Mesenchymal stem cell (in vitro differentiated cells and primary cell): Measurements from ENCODE around the gene RGMA.

ENCODE experiments used
- DNase-seq: peaks from one replicate; pipeline ENCODE4 v3.0.0-alpha.2; 2013
- H2AFZ ChIP-seq: one replicate; pipeline ENCODE4 v1.6.1; 2013; ENCODE audit warnings: low read depth, mild to moderate bottlenecking, control low read depth, inconsistent platforms, low read length, moderate library complexity
- H2AK5ac ChIP-seq: 2 replicates; pipeline ENCODE4 v1.6.1; 2013; ENCODE audit warnings: low read length, moderate library complexity, mild to moderate bottlenecking, inconsistent platforms; ENCODE audit not compliant: severe bottlenecking
- H2BK120ac ChIP-seq: one replicate; pipeline ENCODE4 v1.6.1; 2013; ENCODE audit warnings: low read depth, mild to moderate bottlenecking, inconsistent platforms, low read length, moderate library complexity
- H2BK12ac ChIP-seq, 2 experiments: one replicate each; pipeline ENCODE4 v1.6.1; 2013; ENCODE audit warnings: inconsistent platforms in 2 of 2, low read length in 2 of 2, mild to moderate bottlenecking in 2 of 2, moderate library complexity in 2 of 2, control low read depth in 1 of 2
- H2BK15ac ChIP-seq: one replicate; pipeline ENCODE4 v1.6.1; 2013; ENCODE audit warnings: mild to moderate bottlenecking, low read depth, inconsistent platforms; ENCODE audit not compliant: poor library complexity, severe bottlenecking
- H2BK5ac ChIP-seq: 2 replicates; pipeline ENCODE4 v1.6.1; 2013; ENCODE audit warnings: low read depth, mild to moderate bottlenecking, low read length, control low read depth, inconsistent platforms; ENCODE audit not compliant: poor library complexity, severe bottlenecking
- H3K14ac ChIP-seq, 2 experiments: one replicate each; pipeline ENCODE4 v1.6.1; 2013; ENCODE audit warnings: inconsistent platforms in 2 of 2, low read length in 2 of 2, control low read depth in 1 of 2, mild to moderate bottlenecking in 1 of 2, moderate library complexity in 1 of 2
- H3K18ac ChIP-seq, 2 experiments: one replicate each; pipeline ENCODE4 v1.6.1; 2013; ENCODE audit warnings: inconsistent platforms in 2 of 2, low read length in 2 of 2, control low read depth in 1 of 2, low read depth in 1 of 2, mild to moderate bottlenecking in 1 of 2
- H3K23ac ChIP-seq, 2 experiments: one replicate each; pipeline ENCODE4 v1.6.1; 2013; ENCODE audit warnings: inconsistent platforms in 2 of 2, low read length in 2 of 2, mild to moderate bottlenecking in 2 of 2, moderate library complexity in 2 of 2, control low read depth in 1 of 2
- H3K27ac ChIP-seq: 2 replicates; pipeline ENCODE4 v1.5.1; 2013; ENCODE audit warnings: mild to moderate bottlenecking, moderate library complexity, low read length, control low read depth, inconsistent platforms; ENCODE audit not compliant: poor library complexity, severe bottlenecking
- H3K27me3 ChIP-seq, 2 experiments: 2 replicates each; pipeline versions ENCODE4 v1.6.1 to v1.7.0; 2013; ENCODE audit warnings: low read length in 2 of 2, mild to moderate bottlenecking in 2 of 2, moderate library complexity in 2 of 2, control low read depth in 1 of 2, inconsistent platforms in 1 of 2; ENCODE audit not compliant: control insufficient read depth in 1 of 2, insufficient read depth in 1 of 2
- H3K36me3 ChIP-seq, 2 experiments: 2 replicates each; pipeline versions ENCODE4 v1.6.1 to v1.7.0; 2013; ENCODE audit warnings: low read length in 2 of 2, control low read depth in 1 of 2, inconsistent platforms in 1 of 2, low read depth in 1 of 2, mild to moderate bottlenecking in 1 of 2; ENCODE audit not compliant: insufficient read depth in 2 of 2, control insufficient read depth in 1 of 2
- H3K4ac ChIP-seq, 2 experiments: one replicate each; pipeline ENCODE4 v1.6.1; 2013; ENCODE audit warnings: inconsistent platforms in 2 of 2, low read length in 2 of 2, mild to moderate bottlenecking in 2 of 2, moderate library complexity in 2 of 2, control low read depth in 1 of 2, low read depth in 1 of 2
- H3K4me1 ChIP-seq: 2 replicates; pipeline ENCODE4 v1.6.1; 2013; ENCODE audit warnings: low read depth, low read length, control low read depth; ENCODE audit not compliant: control insufficient read depth, insufficient read depth
- H3K4me2 ChIP-seq: 2 replicates; pipeline ENCODE4 v1.6.1; 2013; ENCODE audit warnings: low read length, mild to moderate bottlenecking, inconsistent platforms; ENCODE audit not compliant: poor library complexity, severe bottlenecking
- H3K4me3 ChIP-seq, 2 experiments: 2 replicates each; pipeline versions ENCODE4 v1.5.1 to v1.7.0; 2013; ENCODE audit warnings: low read length in 2 of 2, mild to moderate bottlenecking in 2 of 2, control low read depth in 1 of 2, low read depth in 1 of 2; ENCODE audit not compliant: insufficient read depth in 1 of 2
- H3K79me1 ChIP-seq: replicated peaks from 2 replicates; pipeline ENCODE4 v1.6.1; 2013; ENCODE audit warnings: mild to moderate bottlenecking, control low read depth, low read length, inconsistent platforms; ENCODE audit not compliant: poor library complexity, severe bottlenecking
- H3K9ac ChIP-seq: 2 replicates; pipeline ENCODE4 v1.7.0; 2013; ENCODE audit warnings: mild to moderate bottlenecking, low read length, moderate library complexity
- H3K9me3 ChIP-seq: 2 replicates; pipeline ENCODE4 v1.7.0; 2013; ENCODE audit warnings: mild to moderate bottlenecking, low read length; ENCODE audit not compliant: control insufficient read depth
- H4K8ac ChIP-seq: one replicate; pipeline ENCODE4 v1.6.1; 2013; ENCODE audit warnings: inconsistent platforms, mild to moderate bottlenecking, low read length, moderate library complexity
- H4K91ac ChIP-seq: one replicate; pipeline ENCODE4 v1.6.1; 2013; ENCODE audit warnings: mild to moderate bottlenecking, low read length, inconsistent platforms
- WGBS: methylation state at CpG from one replicate; pipeline ENCODE4 v1.1.7; 2013; ENCODE audit warnings: mixed read lengths; 5-methylcytosine and 5-hydroxymethylcytosine counted together

RGMA gene

DNA sequence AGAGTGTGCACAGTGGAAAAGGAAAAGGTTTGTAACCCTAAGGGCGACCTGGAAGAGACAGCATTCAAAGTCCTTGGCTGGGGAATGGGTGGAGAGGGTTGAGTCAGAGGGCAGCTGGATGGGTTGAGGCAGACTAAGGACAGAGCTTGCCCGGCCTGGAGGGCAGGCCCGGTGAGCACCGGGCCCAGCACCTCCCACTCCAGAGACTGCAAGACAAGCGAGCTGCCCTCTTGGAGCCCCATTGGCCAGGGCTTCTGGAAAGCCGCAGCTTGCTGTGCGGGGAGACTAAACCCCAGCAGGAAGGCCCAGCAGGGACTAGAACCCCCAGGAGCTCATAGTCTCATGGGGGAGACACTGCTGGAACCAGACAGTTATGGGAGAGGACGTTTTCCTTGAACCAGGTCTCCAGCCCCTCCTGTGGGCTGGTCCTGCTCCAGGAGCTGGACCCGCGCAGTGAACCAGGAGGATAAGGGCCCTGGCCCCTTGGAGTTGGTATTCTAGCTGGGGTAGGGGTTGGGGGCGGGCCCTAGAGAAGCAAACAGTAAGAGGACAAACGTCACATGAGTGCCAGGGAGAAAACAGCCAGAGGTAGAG lies 59.1 kb downstream of the RGMA start:
- H3K23ac ChIP-seq: no peak overlapping the region
- H2AFZ ChIP-seq: no peak overlapping the region
- H4K8ac ChIP-seq: no peak overlapping the region
- H2BK5ac ChIP-seq: no peak overlapping the region
- peak overlapping the region; percentile 69 for H3K9ac ChIP-seq
- H3K4me3 ChIP-seq: no peak overlapping the region
- H3K14ac ChIP-seq: no peak overlapping the region
- peaks cover 16% of the 10 kb centered on the region for H3K79me1 ChIP-seq
- H3K4ac ChIP-seq: no peak overlapping the region
- peak overlapping the region in 1 of 2 experiments; percentile 74 for H3K18ac ChIP-seq
- H3K9me3 ChIP-seq: no peaks in the 10 kb centered on the region
- H2BK120ac ChIP-seq: peak overlapping the region; percentile 29
- no peak overlapping the region for H4K91ac ChIP-seq
- no peaks in the 10 kb centered on the region for H3K27me3 ChIP-seq
- peaks cover 22% of the 10 kb centered on the region for H3K4me1 ChIP-seq
- no peak overlapping the region for H2BK15ac ChIP-seq
- H2AK5ac ChIP-seq: no peak overlapping the region
- no peak overlapping the region for H2BK12ac ChIP-seq
- peak overlapping the region; percentile 10 for H3K27ac ChIP-seq
- 74% methylated on average over 12 of the region's 12 CpGs for WGBS
- H3K36me3 ChIP-seq: peaks cover 33 to 39% of the 10 kb centered on the region in 2 experiments
- H3K4me2 ChIP-seq: no peak overlapping the region
- peak; percentile 44 for DNase-seq

DNA sequence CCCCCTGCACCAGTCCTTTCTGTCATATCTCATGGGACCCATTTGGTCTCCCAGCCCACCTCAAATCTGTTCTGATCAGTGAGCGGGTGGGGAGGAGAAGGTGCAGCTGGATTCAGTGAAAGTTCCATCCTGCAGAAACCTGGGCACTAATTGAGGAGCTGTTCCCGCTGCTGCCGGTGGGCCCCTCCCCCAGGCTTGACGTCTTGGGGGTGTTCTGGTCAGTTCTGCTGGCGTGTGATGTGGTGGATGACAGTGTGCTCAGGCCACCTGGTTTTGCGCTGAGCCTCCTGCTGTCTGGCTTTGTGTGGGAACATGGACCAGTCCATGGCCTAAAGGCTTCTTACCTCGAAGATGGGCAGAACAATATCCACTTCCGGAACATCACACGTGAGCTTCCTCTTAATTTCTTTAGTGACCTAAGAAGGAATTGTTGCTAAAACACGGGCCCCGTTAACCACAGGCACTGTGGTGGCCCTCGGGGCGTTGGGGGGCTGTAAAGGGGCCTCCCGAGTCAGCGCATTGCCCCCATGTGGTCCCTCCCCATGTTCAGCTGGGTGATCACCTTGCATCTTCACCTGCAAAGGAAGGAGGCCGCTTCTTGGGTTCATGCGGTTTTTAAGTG lies 59.7 kb downstream of the RGMA start:
- Histone ChIP-seq H2AK5ac (no peak overlapping the region), H4K91ac (no peak overlapping the region), H3K9me3 (no peaks in the 10 kb centered on the region), H3K4ac (no peak overlapping the region), H2BK15ac (no peak overlapping the region), H3K4me1 (peaks cover 22% of the 10 kb centered on the region), H2BK12ac (no peak overlapping the region), H3K9ac (peak overlapping the region; percentile 69), H2BK120ac (no peak overlapping the region), H3K36me3 (peaks cover 39 to 45% of the 10 kb centered on the region in 2 experiments), H3K27me3 (no peaks in the 10 kb centered on the region), H3K23ac (no peak overlapping the region), H3K79me1 (peaks cover 19% of the 10 kb centered on the region), H4K8ac (peak overlapping the region; percentile 58), H3K27ac (no peak overlapping the region), H3K14ac (no peak overlapping the region), H3K4me2 (no peak overlapping the region), H2BK5ac (no peak overlapping the region), H3K18ac (peak overlapping the region in 1 of 2 experiments; percentile 16), H3K4me3 (peak overlapping the region in 1 of 2 experiments; percentile 22), H2AFZ (no peak overlapping the region)
- peak; percentile 18 for DNase-seq
- WGBS: 86% methylated on average over 17 of the region's 17 CpGs

DNA sequence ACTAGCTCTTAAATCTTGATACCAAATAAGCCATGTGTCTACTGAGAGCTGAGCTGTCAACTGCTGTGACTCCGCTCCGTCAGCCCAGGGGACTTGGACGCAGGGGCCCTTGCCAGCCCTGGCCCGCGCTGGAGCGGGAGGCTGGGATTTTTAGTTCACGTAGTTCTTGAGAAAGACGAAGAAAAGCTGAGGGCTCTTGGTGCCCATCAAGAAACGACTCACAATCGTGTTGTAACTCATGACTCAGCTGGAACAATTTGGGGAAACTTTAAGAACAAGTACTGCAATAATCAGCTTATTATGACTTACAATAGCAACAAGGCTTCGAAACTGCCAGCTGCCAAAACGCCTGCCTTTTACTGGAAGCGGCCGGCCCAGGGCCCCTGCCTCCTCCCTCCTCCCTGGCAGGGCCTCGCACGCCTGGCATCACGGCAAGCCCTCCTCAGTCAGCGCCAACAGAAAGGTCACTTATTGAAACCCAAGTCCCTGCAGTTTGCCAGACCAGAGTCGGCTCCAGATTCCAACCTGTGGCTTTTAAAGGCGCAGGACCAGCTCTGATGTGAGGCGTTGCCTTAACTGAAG lies 60.3 kb downstream of the RGMA start:
- no peak overlapping the region for H3K18ac ChIP-seq
- H2BK12ac ChIP-seq: no peak overlapping the region
- no peaks in the 10 kb centered on the region for H3K9me3 ChIP-seq

DNA sequence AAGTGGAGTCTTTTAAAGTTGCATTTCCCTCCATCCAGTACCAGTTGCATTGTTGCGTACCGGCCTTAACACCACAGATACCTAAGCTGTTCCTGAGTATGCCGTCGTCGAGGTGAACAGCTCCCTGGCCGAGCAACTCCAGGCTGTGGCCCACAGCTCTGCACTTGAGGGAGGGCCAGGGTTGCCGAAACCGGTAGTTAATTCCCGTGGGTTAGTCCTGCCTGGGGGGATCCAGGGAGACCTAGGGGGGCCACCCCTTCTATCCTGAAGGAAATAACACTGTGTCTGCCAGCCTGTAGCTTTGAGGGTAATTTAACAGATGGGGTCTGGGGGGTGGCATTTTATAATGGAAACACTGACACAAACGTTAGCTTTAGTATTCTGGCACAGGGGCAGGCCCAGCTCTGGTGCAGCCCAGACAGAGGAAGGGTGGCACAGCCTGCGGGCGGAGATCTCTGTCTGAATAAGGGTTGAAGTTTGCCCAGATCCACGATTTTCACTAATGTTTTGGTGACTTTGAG lies 60.8 kb downstream of the RGMA start:
- no peaks in the 10 kb centered on the region for H3K27me3 ChIP-seq
- no peak overlapping the region for H3K27ac ChIP-seq
- H3K4me2 ChIP-seq: no peak overlapping the region
- peaks cover 22% of the 10 kb centered on the region for H3K4me1 ChIP-seq
- peak overlapping the region; percentile 87 for H3K9ac ChIP-seq
- H3K14ac ChIP-seq: no peak overlapping the region
- no peak overlapping the region for H2BK120ac ChIP-seq
- peaks cover 47 to 51% of the 10 kb centered on the region in 2 experiments for H3K36me3 ChIP-seq
- H4K91ac ChIP-seq: no peak overlapping the region
- H3K79me1 ChIP-seq: peaks cover 20% of the 10 kb centered on the region
- H3K9me3 ChIP-seq: no peaks in the 10 kb centered on the region
- peak overlapping the region in 1 of 2 experiments; percentile 45 for H3K4me3 ChIP-seq
- no peak overlapping the region for H3K18ac ChIP-seq
- no peak overlapping the region for H2BK5ac ChIP-seq
- H3K4ac ChIP-seq: no peak overlapping the region
- H3K23ac ChIP-seq: no peak overlapping the region
- H2AFZ ChIP-seq: no peak overlapping the region
- DNase-seq: no peak
- H2BK12ac ChIP-seq: no peak overlapping the region
- H2AK5ac ChIP-seq: no peak overlapping the region
- no peak overlapping the region for H2BK15ac ChIP-seq
- 91% methylated on average over 13 of the region's 13 CpGs for WGBS
- no peak overlapping the region for H4K8ac ChIP-seq

More for the DNA sequence above, 60.3 kb downstream of the RGMA start:
- H2BK15ac ChIP-seq: no peak overlapping the region
- H3K9ac ChIP-seq: peak overlapping the region; percentile 87
- no peak overlapping the region for H4K8ac ChIP-seq
- no peaks in the 10 kb centered on the region for H3K27me3 ChIP-seq
- no peak overlapping the region for H3K27ac ChIP-seq
- H2BK120ac ChIP-seq: no peak overlapping the region
- H3K4me3 ChIP-seq: peak overlapping the region in 1 of 2 experiments; percentile 45
- H3K36me3 ChIP-seq: peaks cover 45 to 47% of the 10 kb centered on the region in 2 experiments
- no peak overlapping the region for H2BK5ac ChIP-seq
- no peak overlapping the region for H3K14ac ChIP-seq
- DNase-seq: peak; percentile 75
- H2AK5ac ChIP-seq: no peak overlapping the region
- H3K4ac ChIP-seq: peak overlapping the region in 1 of 2 experiments; percentile 6
- no peak overlapping the region for H4K91ac ChIP-seq
- peaks cover 20% of the 10 kb centered on the region for H3K79me1 ChIP-seq
- peaks cover 22% of the 10 kb centered on the region for H3K4me1 ChIP-seq
- no peak overlapping the region for H3K23ac ChIP-seq
- no peak overlapping the region for H2AFZ ChIP-seq
- no peak overlapping the region for H3K4me2 ChIP-seq
- WGBS: 81% methylated on average over 21 of the region's 21 CpGs
